NCI-H187 (cell line): Measurements from ENCODE around the gene USP37.
"Not testable (repeated sequence)": the region's sequence is repeated elsewhere in the genome, so short reads cannot be mapped to it uniquely, and the experiment has no call there.

ENCODE experiments used
- DNase-seq, 2 experiments: peaks; one replicate each; lab custom pipeline; 2025; lab: John Stamatoyannopoulos, UW

USP37 gene

DNA sequence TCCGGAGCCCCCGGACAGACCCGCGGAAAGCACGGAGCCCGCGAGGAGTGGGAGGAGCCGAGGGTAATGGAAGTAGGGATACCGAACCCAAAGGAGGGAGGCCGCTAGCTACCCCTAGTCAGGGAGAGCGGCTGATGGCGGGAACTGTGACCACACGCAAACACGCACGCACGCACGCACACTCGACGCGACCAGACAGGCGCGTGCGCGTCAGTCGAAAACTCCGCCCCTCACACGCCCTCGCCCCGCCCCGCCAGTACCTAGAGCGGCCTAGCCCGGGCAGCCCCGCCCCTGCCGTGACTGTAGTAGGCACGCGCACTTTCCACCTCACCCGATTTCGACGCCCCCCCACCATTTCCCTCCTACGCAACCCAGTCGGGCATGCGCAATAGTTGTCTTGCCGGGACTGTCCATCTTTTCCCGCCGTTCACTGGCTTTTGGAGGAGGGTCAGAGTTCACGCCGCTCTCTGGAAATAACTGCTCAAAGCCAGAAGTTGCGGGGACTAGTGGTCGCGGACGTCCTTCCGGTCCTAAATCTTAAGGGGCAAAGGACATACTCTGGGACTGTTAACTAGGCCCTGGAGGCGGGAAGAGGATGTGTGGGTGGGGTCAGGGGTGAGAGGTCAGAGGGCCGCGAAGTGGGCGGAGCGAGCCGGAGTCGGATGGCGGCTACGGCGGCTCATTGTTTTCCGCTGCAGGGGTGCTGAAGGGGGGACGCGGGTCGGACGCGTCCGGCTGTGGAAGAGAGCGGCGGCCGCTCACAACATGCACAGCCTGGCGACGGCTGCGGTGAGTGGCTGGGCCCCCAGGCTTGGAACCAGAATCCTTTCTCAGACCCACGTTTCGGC lies at the start of gene USP37, which contains the start of gene CNOT9:
Gene USP37, minus strand, starts transcription at position 162 of the 848 bp plus-strand sequence. CDS start 9,698 bp downstream, outside the sequence.
Gene CNOT9, plus strand, starts transcription at position 650 of the 848 bp plus-strand sequence. Its CDS starts 116 bp downstream, at position 766.
- DNase-seq: peak; percentile 90 to 93

DNA sequence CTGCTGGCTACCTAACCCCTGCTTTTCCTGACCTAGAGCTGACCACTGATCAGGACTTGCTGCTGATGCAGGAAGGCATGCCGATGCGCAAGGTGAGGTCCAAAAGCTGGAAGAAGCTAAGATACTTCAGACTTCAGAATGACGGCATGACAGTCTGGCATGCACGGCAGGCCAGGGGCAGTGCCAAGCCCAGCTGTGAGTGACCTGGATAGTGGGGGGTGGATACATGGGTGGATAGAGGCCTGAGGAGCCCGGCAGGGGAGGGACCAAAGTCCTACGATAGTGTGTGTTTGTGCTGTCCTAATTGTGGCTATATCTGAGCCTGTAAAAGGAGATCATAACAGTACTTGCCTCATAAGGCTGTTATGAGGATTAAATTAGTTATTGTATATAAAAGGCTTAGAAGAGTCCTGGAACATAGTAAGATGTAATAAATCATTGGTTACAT lies 47.7 kb upstream of the USP37 start:
- DNase-seq: no peak

GRCh38 chr2:218607436-218608115 lies 39.4 kb upstream of the USP37 start, which contains the start of gene PLCD4:
TSS of gene PLCD4 (plus strand) at chr2:218607899. CDS start at chr2:218615740, 7,841 bp downstream.
- no peak for DNase-seq

DNA sequence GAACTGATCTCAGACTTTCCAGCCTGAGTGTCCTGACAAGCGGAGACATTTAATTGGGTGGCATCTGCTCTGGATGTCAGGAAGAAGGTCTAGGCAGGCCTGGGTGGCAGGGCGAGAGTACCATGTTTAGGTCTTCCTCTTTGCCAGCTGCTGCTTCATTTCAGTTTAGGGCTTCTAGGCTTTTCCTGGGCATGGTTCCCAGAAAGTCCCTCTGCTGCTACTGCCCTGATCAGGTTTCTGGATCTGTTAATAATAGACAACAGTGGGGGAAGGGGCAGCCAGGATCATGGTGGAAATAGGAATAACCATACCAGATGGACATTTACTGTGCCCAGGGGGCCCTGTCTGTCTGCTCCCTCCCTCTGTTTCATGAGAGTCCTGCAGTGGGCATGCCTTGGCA lies 37.3 kb upstream of the USP37 start:
- no peak for DNase-seq

DNA sequence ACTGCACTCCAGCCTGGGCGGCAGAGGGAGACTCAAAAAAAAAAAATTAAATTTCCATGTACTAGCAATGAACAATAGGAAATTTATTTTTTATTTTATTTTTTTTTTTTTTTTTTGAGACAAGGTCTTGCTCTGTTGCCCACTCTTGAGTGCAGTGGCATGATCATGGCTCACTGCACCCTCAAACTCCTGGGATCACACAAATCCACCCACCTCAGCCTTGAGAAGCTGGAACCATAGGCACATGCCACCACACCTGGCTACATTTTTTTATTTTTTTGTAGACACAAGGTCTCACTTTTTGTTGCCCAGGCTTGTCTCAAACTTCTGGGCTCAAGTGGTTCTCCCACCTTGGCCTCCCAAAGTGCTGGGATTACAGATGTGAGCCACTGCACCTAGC lies 17.4 kb upstream of the USP37 start:
- DNase-seq: no peak

GRCh38 chr2:218583983-218584850 lies 16.1 kb upstream of the USP37 start:
- DNase-seq: no peak

- DNase-seq: no peak
Observed at GRCh38 chr2:218582076-218582475, 13.9 kb upstream of the USP37 start.

DNA sequence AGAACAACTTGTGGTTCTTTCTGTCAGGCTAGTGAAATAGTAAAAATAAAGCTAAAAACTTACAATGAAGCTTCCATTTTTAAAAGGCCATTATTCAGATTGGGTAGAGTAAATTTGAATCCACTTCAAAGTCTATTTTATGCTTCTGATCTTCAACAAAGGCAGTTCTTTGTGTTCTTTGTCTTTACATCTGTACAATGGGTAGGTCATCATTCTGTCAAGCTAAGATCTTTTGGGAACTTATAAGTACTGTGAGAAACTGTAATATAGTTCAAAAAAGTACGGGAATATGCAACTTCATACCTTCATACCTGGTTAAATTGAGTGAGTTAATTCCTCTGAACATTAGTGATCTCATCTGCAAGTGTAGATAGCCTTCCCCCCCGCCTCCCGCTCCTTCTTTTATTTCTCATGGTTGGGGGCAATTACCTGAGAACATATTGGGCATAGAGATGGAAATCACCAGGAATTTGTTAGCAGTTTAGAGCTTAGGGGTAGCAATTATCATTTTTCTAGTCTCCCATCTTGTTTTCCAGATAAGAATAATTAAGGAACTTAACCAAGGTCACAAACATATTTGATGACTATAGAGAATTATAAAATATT lies 10.2 kb upstream of the USP37 start:
- DNase-seq: no peak

DNA sequence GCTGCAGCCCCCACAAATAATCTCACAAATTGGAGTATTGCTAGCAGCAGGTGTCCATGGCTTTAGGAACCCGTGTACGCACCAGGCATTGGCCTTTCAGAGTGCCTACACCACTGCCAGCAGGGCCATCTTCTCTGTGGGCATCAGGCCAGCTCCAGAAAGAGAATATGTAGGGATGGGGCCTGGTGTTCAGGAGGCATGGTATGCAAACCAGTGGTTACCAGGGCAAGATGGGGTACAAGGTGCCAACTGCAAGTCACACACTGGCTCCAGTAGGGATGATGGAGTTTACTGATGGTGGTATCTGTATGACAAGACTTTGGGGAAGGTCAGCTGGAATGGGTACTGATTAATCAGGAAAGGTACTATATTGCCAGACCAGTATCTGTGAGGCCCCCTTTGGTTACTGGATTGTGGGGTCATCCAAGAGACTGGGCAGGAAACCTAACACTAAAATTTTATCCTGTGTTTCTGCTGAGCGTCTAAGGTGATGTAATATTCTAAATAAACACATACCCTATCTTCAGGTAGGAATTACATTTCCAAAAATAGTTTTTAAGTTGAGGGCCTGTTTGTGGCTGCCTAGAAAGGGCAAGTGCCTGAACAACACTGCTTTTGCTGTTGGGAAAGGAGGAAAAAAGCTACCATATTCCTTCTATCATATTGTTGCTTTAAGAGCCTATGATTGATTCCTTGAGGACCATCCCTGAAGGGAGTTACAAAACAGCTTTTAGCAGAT lies 9.5 kb upstream of the USP37 start:
- DNase-seq: no peak

GRCh38 chr2:218576854-218577253 lies 8.7 kb upstream of the USP37 start:
- no peak for DNase-seq

- no peak for DNase-seq
Observed at GRCh38 chr2:218570850-218571249, 2.7 kb upstream of the USP37 start.

DNA sequence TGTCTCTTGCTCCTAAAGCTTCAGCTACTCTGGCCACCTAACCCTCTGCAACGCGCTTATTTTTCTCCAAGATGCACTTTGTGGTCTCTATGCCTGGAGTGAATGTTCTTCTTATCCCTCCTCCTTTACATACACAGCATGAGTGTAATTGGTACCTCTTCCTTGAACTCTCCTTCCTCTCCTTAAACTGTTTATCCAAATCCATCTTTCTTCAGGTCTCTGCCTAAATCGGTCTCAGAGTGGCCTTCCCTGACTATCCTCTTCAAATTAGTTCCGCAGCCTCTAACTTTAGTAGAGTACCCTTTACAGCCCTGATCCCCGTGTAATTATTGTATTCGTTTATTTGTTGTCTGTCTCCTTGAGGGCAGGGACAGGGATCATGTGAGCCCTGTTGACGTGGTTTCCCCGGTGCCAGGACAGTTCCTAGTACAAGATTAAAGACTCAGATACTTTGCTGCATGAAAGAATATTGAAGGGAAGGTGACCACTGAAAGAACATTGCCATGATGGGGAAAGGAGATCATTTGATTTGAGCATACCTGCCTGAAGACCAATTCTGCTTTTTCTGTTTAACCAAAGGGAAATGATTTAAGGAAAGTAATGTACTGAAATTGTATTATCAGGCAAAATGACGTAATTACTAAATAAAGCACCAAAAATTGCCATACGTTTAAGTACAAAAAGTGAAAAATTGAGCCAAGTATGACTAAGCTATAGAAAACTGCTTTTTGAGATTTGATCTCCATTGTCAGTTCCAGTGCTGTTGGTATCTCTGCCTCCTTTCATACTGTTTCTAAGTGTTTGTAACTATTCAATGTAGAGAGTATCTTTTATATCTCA lies 1.7 kb upstream of the USP37 start:
- DNase-seq: no peak

DNA sequence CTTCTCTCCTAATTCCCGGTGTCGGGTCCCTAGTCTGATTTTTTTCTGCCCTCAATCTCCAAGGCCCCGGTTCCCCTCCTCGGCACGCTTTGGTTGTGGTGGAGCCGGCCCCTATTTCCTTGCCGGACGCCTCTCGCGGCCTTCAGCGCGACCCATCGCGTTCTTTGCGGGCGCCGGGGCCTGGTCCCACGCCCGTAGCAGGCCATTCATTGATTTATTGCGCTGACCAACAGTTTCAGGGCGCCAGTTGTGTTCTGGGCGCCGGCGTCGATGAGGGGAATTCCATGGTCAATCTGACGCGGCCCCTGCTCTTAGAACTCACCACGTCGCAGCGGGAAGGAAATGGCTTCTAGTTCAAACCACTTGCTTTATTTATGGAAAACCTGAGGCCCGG lies 884 bp upstream of the USP37 start:
- no peak for DNase-seq

DNA sequence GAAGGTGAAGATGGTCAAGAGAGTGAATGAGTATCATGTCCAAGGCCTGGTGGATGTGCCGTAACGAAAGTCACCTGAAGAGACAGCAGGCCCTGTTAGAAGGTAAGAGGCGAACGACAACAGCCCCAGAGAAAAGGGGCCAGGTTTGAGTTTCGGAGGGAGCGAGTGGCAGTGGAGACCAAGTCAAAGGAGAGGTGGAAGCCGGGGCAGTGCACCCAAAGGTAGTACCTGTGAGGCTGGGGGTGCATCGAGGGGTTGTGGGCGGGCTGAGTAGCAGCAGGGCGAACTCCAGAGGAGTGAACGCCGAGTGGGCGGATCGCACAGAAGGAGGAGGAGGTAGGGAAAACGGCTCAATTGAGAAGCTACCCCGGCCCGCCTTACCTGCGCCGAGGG lies 358 bp downstream of the USP37 start:
- peak in 1 of 2 experiments; percentile 56 for DNase-seq

DNA sequence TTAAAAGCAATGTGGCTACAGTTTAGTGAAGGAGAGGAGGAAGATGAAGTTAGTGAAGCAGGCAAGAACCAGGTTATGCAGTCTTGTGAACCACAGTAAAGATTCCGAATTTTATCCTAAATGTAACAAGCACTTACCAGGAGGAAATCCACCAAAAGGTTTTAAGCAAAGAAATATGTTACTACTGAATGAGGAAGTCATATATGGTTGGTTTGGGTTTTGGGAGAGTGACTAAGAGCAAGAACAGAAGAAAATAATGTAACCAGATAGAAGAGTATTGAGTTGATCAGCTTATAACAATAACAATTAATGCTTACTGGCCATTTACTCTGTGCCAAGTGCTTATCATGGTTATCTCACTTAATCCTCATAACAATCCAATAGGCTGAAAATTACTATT lies 1.9 kb downstream of the USP37 start:
- no peak for DNase-seq

DNA sequence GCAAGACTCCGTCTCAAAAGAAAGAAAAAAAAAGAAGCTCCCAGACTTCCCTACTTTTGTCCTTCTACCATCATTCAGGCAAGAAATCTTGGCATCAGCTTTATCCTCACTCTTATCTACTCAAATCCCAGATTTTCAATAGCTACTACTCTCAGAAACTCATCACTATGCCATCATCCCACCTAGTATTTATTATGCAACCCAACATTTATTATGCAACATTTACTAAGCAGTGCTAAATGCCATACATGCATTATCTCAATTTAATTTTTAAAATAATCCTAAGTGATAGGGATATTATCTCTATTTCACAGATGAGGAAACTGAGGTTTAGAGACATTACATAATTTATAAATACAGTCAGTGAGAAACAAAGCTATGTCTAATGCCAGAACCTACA lies 4.1 kb downstream of the USP37 start:
- DNase-seq: no peak

DNA sequence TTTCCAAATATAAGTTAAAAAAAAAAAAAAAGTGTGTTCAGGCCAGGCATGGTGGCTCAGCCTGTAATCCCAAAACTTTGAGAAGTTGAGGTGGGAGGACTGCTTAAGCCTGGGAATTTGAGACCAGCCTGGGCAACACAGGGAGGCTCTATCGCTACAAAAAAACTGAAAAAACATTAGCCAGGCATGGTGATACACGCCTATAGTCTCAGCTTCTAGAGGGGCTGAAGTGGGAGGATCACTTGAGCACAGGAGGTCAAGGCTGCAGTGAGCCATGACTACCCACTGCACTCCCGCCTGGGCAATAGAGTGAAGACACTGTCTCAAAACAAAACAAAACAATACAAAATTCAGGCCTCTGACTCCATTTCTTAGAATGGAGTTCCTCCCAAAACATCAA lies 9.2 kb downstream of the USP37 start:
- no peak for DNase-seq

DNA sequence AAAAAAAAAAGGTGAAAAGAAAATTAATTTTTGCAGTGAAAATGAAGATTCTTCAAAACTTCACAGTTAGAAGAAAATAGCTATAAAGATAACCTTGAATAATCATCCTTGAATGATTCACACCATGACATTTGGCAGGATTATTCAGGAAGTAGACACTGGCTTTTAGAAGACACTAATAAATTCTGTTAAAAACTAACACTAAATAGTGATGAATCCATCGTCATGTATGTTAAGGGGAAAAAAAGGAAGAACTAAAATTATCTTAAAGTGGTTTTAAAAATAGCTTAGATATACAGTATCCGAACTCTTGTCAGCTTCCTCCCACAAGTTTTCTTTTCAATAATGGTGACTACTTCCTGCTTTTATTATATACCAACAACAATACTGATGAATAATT lies 10.2 kb downstream of the USP37 start:
- DNase-seq: no peak

DNA sequence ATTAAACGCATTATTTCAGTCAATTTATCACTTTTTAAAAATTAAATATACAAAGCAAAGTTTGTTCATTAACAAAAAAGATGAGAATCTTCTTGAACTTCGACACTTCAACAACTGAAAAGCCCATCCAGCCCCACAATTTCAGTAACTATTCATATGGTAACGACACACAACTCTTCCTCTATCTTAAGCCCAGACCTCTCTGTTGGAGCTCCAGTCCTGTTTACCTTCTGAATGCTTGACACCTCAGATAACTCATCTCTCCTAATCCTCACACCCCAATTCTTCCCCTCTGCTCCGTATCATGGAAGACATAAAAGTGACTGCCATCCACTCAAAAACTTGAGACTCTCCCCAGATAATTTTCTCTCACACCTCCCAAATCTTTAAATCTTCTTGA lies 12.6 kb downstream of the USP37 start:
- no peak for DNase-seq

DNA sequence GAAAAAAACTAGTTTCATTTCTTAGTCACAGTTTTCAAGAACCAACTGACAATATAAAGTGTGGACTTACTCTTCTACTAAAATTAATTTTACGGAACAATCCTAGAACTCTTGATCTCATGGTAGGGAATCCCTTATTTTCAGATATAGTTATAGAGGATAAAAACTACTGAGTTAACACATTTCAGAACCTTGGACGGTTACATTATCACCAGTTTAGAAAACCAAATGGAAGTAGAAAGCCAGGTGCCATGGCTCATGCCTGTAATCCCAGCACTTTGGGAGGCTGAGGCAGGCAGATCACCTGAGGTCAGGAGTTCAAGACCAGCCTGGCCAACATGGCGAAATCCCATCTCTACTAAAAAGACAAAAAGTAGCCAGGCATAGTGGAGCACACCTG lies 13.9 kb downstream of the USP37 start:
- DNase-seq: not testable (repeated sequence)
